Activated CD4-positive, alpha-beta T cell treated with anti-CD3 and anti-CD28 coated beads, Interleukin-2, amount 50 U/mL, for 24 hours (primary cell): Measurements from ENCODE around the gene MXD1.
A peak's percentile ranks its signal among the peaks of the same experiment; 100 is the strongest.
"Not testable (repeated sequence)": the region's sequence is repeated elsewhere in the genome, so short reads cannot be mapped to it uniquely, and the experiment has no call there.

Experiments
- DNase-seq, 2 donors: peaks; one replicate each; pipeline ENCODE4 v3.0.0-alpha.2; 2020; ENCODE audit warnings: low read depth in 1 of 2, low spot score in 1 of 2

MXD1 gene

GRCh38 chr2:69914950-69915945, at the start of gene MXD1:
Gene MXD1 (plus strand): TSS chr2:69915109. CDS start chr2:69915331, 222 bp downstream.
- peak in 1 of 2 donors; percentile 98 for DNase-seq

GRCh38 chr2:69888451-69888850, 26.5 kb upstream of the MXD1 start:
- no peak for DNase-seq

GRCh38 chr2:69889302-69889701, 25.6 kb upstream of the MXD1 start:
- no peak for DNase-seq

GRCh38 chr2:69890881-69891280, 24.0 kb upstream of the MXD1 start:
- DNase-seq = no peak

GRCh38 chr2:69892838-69893424, 22.0 kb upstream of the MXD1 start:
- DNase-seq = not testable (repeated sequence)

GRCh38 chr2:69893684-69894551, 21.0 kb upstream of the MXD1 start, which contains the start of gene SNRNP27:
Gene SNRNP27 (plus strand): TSS chr2:69893956. CDS start chr2:69893985, 29 bp downstream.
- DNase-seq = peak; percentile 73 to 81

- DNase-seq = not testable (repeated sequence)
Observed at GRCh38 chr2:69894737-69895136, 20.2 kb upstream of the MXD1 start.

- no peak for DNase-seq
Observed at GRCh38 chr2:69902213-69902922, 12.5 kb upstream of the MXD1 start.

GRCh38 chr2:69907216-69907615, 7.7 kb upstream of the MXD1 start:
- DNase-seq = no peak

GRCh38 chr2:69911985-69912563, 2.8 kb upstream of the MXD1 start:
- DNase-seq = no peak

GRCh38 chr2:69914164-69914949, 552 bp upstream of the MXD1 start:
- peak in 1 of 2 donors; percentile 100 for DNase-seq

- DNase-seq = no peak
Observed at GRCh38 chr2:69916106-69916505, 1.2 kb downstream of the MXD1 start.

GRCh38 chr2:69917852-69918251, 2.9 kb downstream of the MXD1 start:
- DNase-seq = no peak

GRCh38 chr2:69918401-69918800, 3.5 kb downstream of the MXD1 start:
- no peak for DNase-seq

GRCh38 chr2:69923116-69923515, 8.2 kb downstream of the MXD1 start:
- no peak for DNase-seq

GRCh38 chr2:69926849-69927515, 12.1 kb downstream of the MXD1 start:
- no peak for DNase-seq

- no peak for DNase-seq
Observed at GRCh38 chr2:69931832-69932595, 17.1 kb downstream of the MXD1 start.

GRCh38 chr2:69932596-69932922, 17.6 kb downstream of the MXD1 start:
- no peak for DNase-seq
